Kidney (tissue), 14 donors: ENCODE data around the gene CHD2. TPM values are rescaled to one million over a fixed set of nuclear protein-coding genes. Genes with fewer than 3 reads are reported as not detected.
A peak's percentile ranks its signal among the peaks of the same experiment; 100 is the strongest.

Experiments
- DNase-seq, 5 donors: peaks; one replicate each; pipeline ENCODE4 v3.0.0-alpha.2; 2013 to 2020
- FAIRE-seq: peaks from 2 replicates; lab custom pipeline; 2012; peaks lifted over from hg19 to GRCh38; lab: Jason Lieb, UNC
- H3K27ac ChIP-seq, 2 donors: one replicate each; pipeline ENCODE4 v1.7.0; 2013; ENCODE audit warnings: low read depth in 2 of 2, low read length in 2 of 2, inconsistent platforms in 1 of 2
- H3K27me3 ChIP-seq: one replicate; pipeline ENCODE4 v1.7.1; 2013; ENCODE audit warnings: low read length, inconsistent platforms; ENCODE audit not compliant: control insufficient read depth, insufficient read depth
- H3K36me3 ChIP-seq, 3 donors: one replicate each; pipeline versions ENCODE4 v1.7.0 to v1.7.1; 2013; ENCODE audit warnings: low read length in 3 of 3, control low read depth in 1 of 3, inconsistent platforms in 1 of 3; ENCODE audit not compliant: insufficient read depth in 3 of 3, control insufficient read depth in 2 of 3
- H3K4me1 ChIP-seq, 3 donors: one replicate each; pipeline versions ENCODE4 v1.7.0 to v1.7.1; 2013; ENCODE audit warnings: low read length in 3 of 3, inconsistent platforms in 1 of 3, low read depth in 1 of 3; ENCODE audit not compliant: control insufficient read depth in 2 of 3, insufficient read depth in 2 of 3
- H3K4me3 ChIP-seq, 3 donors: one replicate each; pipeline versions ENCODE4 v1.7.0 to v1.8.1; 2013; ENCODE audit warnings: low read length in 3 of 3, control low read depth in 1 of 3, inconsistent platforms in 1 of 3
- H3K9ac ChIP-seq, 3 donors: one replicate each; pipeline versions ENCODE4 v1.7.0 to v1.7.1; 2013; ENCODE audit warnings: low read length in 3 of 3, control low read depth in 1 of 3, inconsistent platforms in 1 of 3
- H3K9me3 ChIP-seq, 3 donors: one replicate each; pipeline versions ENCODE4 v1.7.0 to v1.7.1; 2013; ENCODE audit warnings: low read length in 3 of 3, control low read depth in 1 of 3, inconsistent platforms in 1 of 3; ENCODE audit not compliant: control insufficient read depth in 2 of 3, insufficient read depth in 1 of 3
- CTCF ChIP-seq: IDR thresholded peaks from 3 replicates; pipeline ENCODE4 v1.5.1; 2012; ENCODE audit warnings: mild to moderate bottlenecking, moderate library complexity, borderline replicate concordance; ENCODE audit not compliant: insufficient read depth; ENCODE audit errors: extremely low read depth
- intact Hi-C: fragments of 100-400 bp; cut with DNase I; formaldehyde crosslinking; loops from one replicate; pipeline ENCODE4 v1.11.1; 2022
- polyA plus RNA-seq: library from polyadenylated mRNA; stranded (reverse); fragments of 350-450 nt; fragmentation: Illumina TruSeq; extraction: RNeasy Lipid Tissue Mini Kit (QIAGEN cat#74804); gene quantifications from one replicate; pipeline ENCODE4 v1.2.3, GENCODE V29; 2014; ENCODE audit warnings: low read depth, low replicate concordance; ENCODE audit not compliant: insufficient read depth
- total RNA-seq: library from RNA; stranded (reverse); fragmentation: NEBNext Ultra II Directional; extraction: Animal tissue kit (Norgen Biotek cat#: 25700); gene quantifications from one replicate; pipeline ENCODE4 v1.2.1, GENCODE V29; 2021
- donor health status: control.
- donor health status: control.
- donor health status: control.
- donor health status: control.
- donor health status: control.
- donor health status: DM: yes; HTN: yes; CAD: no.
- donor health status: Normal renal cell carcinoma (clear cell type).

CHD2 gene
- total and polyA plus RNA-seq, 2 donors from 2014 or later, result 22.5 to 137 TPM

DNA sequence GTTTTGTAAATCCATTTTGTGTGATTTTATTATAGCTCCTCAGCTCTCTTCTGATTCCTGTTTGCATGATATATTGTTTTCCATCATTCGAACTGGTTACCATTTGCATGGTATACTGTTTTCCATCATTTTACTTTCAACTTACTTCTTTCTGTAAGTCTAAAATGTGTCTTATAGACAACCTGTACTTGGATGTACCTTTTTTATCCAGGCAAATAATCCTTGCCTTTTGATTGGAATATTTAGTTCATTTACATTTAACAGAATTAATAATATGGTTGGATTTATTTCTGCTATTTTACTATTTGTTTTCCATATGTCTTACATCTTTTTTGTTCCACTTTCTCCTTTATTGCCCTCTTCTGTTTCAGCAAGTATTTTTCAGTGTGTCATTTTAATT lies 62.8 kb downstream of the CHD2 start:
- Histone ChIP-seq H3K27ac (no peak overlapping the region), H3K36me3 (peaks cover 13 to 45% (median 15%) of the 10 kb centered on the region in 3 donors), H3K4me1 (no peaks in the 10 kb centered on the region), H3K9me3 (peaks cover 0 to 5% (median 2%) of the 10 kb centered on the region in 3 donors), H3K27me3 (no peaks in the 10 kb centered on the region), H3K9ac (no peak overlapping the region), H3K4me3 (no peak overlapping the region)
- intact Hi-C loops, result no loop called here
- TF ChIP-seq CTCF, result no peak
- DNase-seq (no peak), FAIRE-seq (no peak)

DNA sequence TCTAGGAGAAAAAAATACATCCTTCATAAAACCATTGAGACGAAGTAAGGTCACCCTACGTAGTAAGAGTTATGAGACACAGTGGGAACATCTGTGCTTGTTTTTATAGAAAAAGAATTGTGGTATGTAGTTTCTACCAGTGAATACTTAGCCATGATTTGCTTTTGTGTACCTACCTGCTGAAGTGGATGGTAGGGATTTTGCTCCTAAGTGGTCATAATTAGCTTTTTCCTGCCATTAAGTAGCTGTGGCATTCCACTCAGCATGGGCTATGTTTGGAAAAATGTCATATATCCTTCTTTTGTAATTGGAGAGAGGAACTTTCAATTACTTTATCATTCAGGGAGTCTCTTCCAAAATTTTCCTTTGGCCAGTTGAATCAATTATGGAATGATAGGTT lies 63.7 kb downstream of the CHD2 start:
- Histone ChIP-seq H3K4me1 (no peaks in the 10 kb centered on the region), H3K27me3 (no peaks in the 10 kb centered on the region), H3K4me3 (no peak overlapping the region), H3K27ac (no peak overlapping the region), H3K9me3 (peaks cover 0 to 5% (median 2%) of the 10 kb centered on the region in 3 donors), H3K36me3 (peaks cover 13 to 44% (median 15%) of the 10 kb centered on the region in 3 donors), H3K9ac (no peak overlapping the region)
- no peak for FAIRE-seq
- TF ChIP-seq CTCF, result no peak
- no peak for DNase-seq
- intact Hi-C loops, result no loop called here

- no peak overlapping the region for H3K4me3 ChIP-seq
- intact Hi-C loops, result no loop called here
- H3K36me3 ChIP-seq, result peaks cover 16 to 55% (median 31%) of the 10 kb centered on the region in 3 donors
- H3K4me1 ChIP-seq, result peaks cover 0 to 4% (median 0%) of the 10 kb centered on the region in 3 donors
- H3K27me3 ChIP-seq, result no peaks in the 10 kb centered on the region
- no peak for TF ChIP-seq CTCF
- FAIRE-seq (no peak), DNase-seq (no peak)
- no peaks in the 10 kb centered on the region for H3K9me3 ChIP-seq
- H3K9ac ChIP-seq, result no peak overlapping the region
- peak overlapping the region in 1 of 2 donors; percentile 15 for H3K27ac ChIP-seq
These were observed 69.0 kb downstream of the CHD2 start for GRCh38 chr15:92968926-92969651.
